ENCODE measurements around the gene BAD. TPM values are rescaled to one million over a fixed set of nuclear protein-coding genes. Genes with fewer than 3 reads are reported as not detected.

Gene BAD
- total and polyA plus RNA-seq, 2 of the 13 experiments (the other 11 are each of a cell fraction or from before 2014, with no cell fraction given), result 17.9 to 28.5 TPM

GRCh38 chr11:64251016-64251752 is 33.3 kb downstream of the BAD start, which contains the start of gene PLCB3 (continued):
- TF ChIP-seq TSC22D2 (CRISPR knock-in tag; IDR thresholded peaks at IDR 0.05; ENCODE audit: borderline replicate concordance), result 0 out of 2 replicates have a peak, but pooled peaks have one; percentile 1
- TF ChIP-seq ZNF713 (CRISPR knock-in tag; IDR thresholded peaks at IDR 0.05), result no peak
- TF ChIP-seq MYC (CRISPR knock-in tag; IDR thresholded peaks at IDR 0.05; ENCODE audit: borderline replicate concordance), result peak; percentile 36; the same call in 1 of the 2 replicates
- no peak for TF ChIP-seq ZNF441 (CRISPR knock-in tag; IDR thresholded peaks at IDR 0.05; ENCODE audit: borderline replicate concordance)
- TF ChIP-seq YEATS4 (CRISPR knock-in tag; IDR thresholded peaks at IDR 0.05; ENCODE audit: borderline replicate concordance), result 0 out of 2 replicates have a peak, but pooled peaks have one; percentile 54

- ChIA-PET POLR2A (interaction anchor here (0.9 to 2.0 kb wide), 7 partner anchors 9 to 69 kb away, joined by 3 to 14 read pairs (median 5); partner anchors contain the start of genes FKBP2 and PRDX5), CTCF (ENCODE audit: low intra/inter-chr PET ratio, low total read pairs) (no interaction called here)
- Histone ChIP-seq H3K79me2 (ENCODE audit: insufficient read depth, low read length) (peaks cover 17% of the 10 kb centered on the region), H3K4me3 (replicated peaks in 1 of 3; ENCODE audit: insufficient read depth in 1 of 3, low read depth in 2 of 3, low read length in 3 of 3) (peak overlapping the region; percentile 68 to 88 (median 83)), H3K27me3 (ENCODE audit: control insufficient read depth in 1 of 2, insufficient read depth in 2 of 2, low read length in 2 of 2) (no peaks in the 10 kb centered on the region; a peak in 1 of 5 replicates), H3K9ac (ENCODE audit: insufficient read depth, low read depth, low read length) (peak overlapping the region; percentile 55; the same call in 1 of the 2 replicates), H3K9me3 (ENCODE audit: low read length) (no peaks in the 10 kb centered on the region), H3K4me2 (ENCODE audit: low read depth, low read length) (peak overlapping the region; percentile 100), H3K27ac (ENCODE audit: extremely low read length, insufficient read depth, low read length) (no peak overlapping the region), H3K4me1 (ENCODE audit: insufficient read depth, low read length) (peaks cover 51% of the 10 kb centered on the region), H4K20me1 (ENCODE audit: insufficient read depth, low read length) (no peaks in the 10 kb centered on the region), H2AFZ (ENCODE audit: low read length) (no peak overlapping the region), H3K36me3 (replicated peaks in 1 of 2; ENCODE audit: control insufficient read depth in 1 of 2, insufficient read depth in 2 of 2, low read length in 2 of 2) (0 out of 5 replicates have a peak, but pooled peaks cover under 1 to 1% of the 10 kb centered on the region in 2 experiments)
- no peak for DNase-seq (ENCODE audit: low spot score)
- no TSS peak for BruUV-seq (replicated peaks)
- 37% methylated on average over 7 of the region's 13 CpGs for WGBS (ENCODE audit: low lambda C conversion rate)
- intact Hi-C loops (cut with micrococcal nuclease; ENCODE audit: unreplicated experiment) (loop anchor here (2.0 kb wide), 2 partner anchors 18 to 60 kb away; no protein-coding TSS in a partner anchor), in situ Hi-C loops (cut with HindIII; ENCODE audit: extremely low pct_ligation_motif_present, low pct_unique_long_range_greater_than_20kb) (no loop called here)
- peak; percentile 1; the same call in 2 of the 3 replicates for ATAC-seq
- no peak for FAIRE-seq
- 0 out of 2 replicates have a peak, but pooled peaks have one; percentile 33 for TF ChIP-seq ZC3H13 (CRISPR knock-in tag; IDR thresholded peaks at IDR 0.05)
- TF ChIP-seq ZNF687 (CRISPR knock-in tag; IDR thresholded peaks at IDR 0.05), result no peak; the same call in 1 of the 2 replicates
- no peak for TF ChIP-seq SMC3 (IDR thresholded peaks at IDR 0.05; ENCODE audit: low read length)
- no peak for TF ChIP-seq ETS1 (CRISPR knock-in tag; IDR thresholded peaks at IDR 0.05)
- TF ChIP-seq HNF1B (CRISPR knock-in tag; IDR thresholded peaks at IDR 0.05), result no peak
- TF ChIP-seq MED13 (CRISPR knock-in tag; IDR thresholded peaks at IDR 0.05), result no peak
- no peak for TF ChIP-seq PBX3 (CRISPR knock-in tag; IDR thresholded peaks at IDR 0.05; ENCODE audit: borderline replicate concordance)
These were observed 34.0 kb downstream of the BAD start for GRCh38 chr11:64250415-64251015.
